ENCODE results near the gene TMEM100.

TMEM100 gene

GRCh38 chr17:55694286-55694910 is 28.3 kb downstream of the TMEM100 start:
- ChIA-PET CTCF (no interaction called here), POLR2A (no interaction called here)
- TF ChIP-seq FOXK2 (IDR thresholded peaks at IDR 0.05) (no peak), PKNOX1 (IDR thresholded peaks at IDR 0.05) (no peak), HDGF (IDR thresholded peaks at IDR 0.05; ENCODE audit: borderline replicate concordance) (no peak), LEF1 (IDR thresholded peaks at IDR 0.05; ENCODE audit: borderline replicate concordance) (no peak), TARDBP (IDR thresholded peaks at IDR 0.05) (no peak), L3MBTL2 (conservative IDR thresholded peaks at IDR 0.05) (no peak), ARNT (IDR thresholded peaks at IDR 0.05) (no peak), FOXA1 (IDR thresholded peaks at IDR 0.05) (no peak), SUZ12 (IDR thresholded peaks at IDR 0.05) (no peak), FOXM1 (IDR thresholded peaks at IDR 0.05; ENCODE audit: borderline replicate concordance) (no peak), NFRKB (IDR thresholded peaks at IDR 0.05) (no peak), BHLHE40 (IDR thresholded peaks at IDR 0.05; ENCODE audit: borderline replicate concordance) (no peak), CTBP1 (IDR thresholded peaks at IDR 0.05; ENCODE audit: borderline replicate concordance) (no peak), SP1 (IDR thresholded peaks at IDR 0.05) (no peak), ELF4 (IDR thresholded peaks at IDR 0.05) (no peak)
- no peak for DNase-seq (ENCODE audit: extremely low spot score)

- TF ChIP-seq ZNF384 (IDR thresholded peaks at IDR 0.05) (no peak), CTBP1 (IDR thresholded peaks at IDR 0.05; ENCODE audit: borderline replicate concordance) (no peak), TARDBP (IDR thresholded peaks at IDR 0.05) (no peak), FOXA1 (IDR thresholded peaks at IDR 0.05) (no peak), ARNT (IDR thresholded peaks at IDR 0.05) (no peak), PKNOX1 (IDR thresholded peaks at IDR 0.05) (no peak), L3MBTL2 (conservative IDR thresholded peaks at IDR 0.05) (no peak), HDGF (IDR thresholded peaks at IDR 0.05; ENCODE audit: borderline replicate concordance) (no peak)
- ChIA-PET CTCF (no interaction called here), POLR2A (no interaction called here)
- no peak for DNase-seq (ENCODE audit: extremely low spot score)
These were observed 29.1 kb downstream of the TMEM100 start for GRCh38 chr17:55693254-55694216.

- no peak for DNase-seq (ENCODE audit: extremely low spot score)
- CTCF ChIA-PET: no interaction called here
- POLR2A ChIA-PET: no interaction called here
- TF ChIP-seq ZNF384 (IDR thresholded peaks at IDR 0.05) (no peak), SUZ12 (IDR thresholded peaks at IDR 0.05) (no peak), FOXM1 (IDR thresholded peaks at IDR 0.05; ENCODE audit: borderline replicate concordance) (no peak), CTBP1 (IDR thresholded peaks at IDR 0.05; ENCODE audit: borderline replicate concordance) (no peak)
These were observed 30.4 kb downstream of the TMEM100 start for GRCh38 chr17:55692276-55692675.

- ChIA-PET POLR2A (no interaction called here), CTCF (interaction anchor here (0.6 kb wide), 1 partner anchor 12 kb away, joined by 3 read pairs; no protein-coding TSS in a partner anchor)
- no peak for TF ChIP-seq ZNF384 (IDR thresholded peaks at IDR 0.05)
- DNase-seq (ENCODE audit: extremely low spot score): no peak
These were observed 31.0 kb downstream of the TMEM100 start for GRCh38 chr17:55691666-55692065.

- ChIA-PET POLR2A (interaction anchor here (0.7 kb wide), 1 partner anchor 42 kb away, joined by 4 read pairs; no protein-coding TSS in a partner anchor), CTCF (interaction anchor here (0.9 kb wide), 1 partner anchor 28 kb away, joined by 3 read pairs; no protein-coding TSS in a partner anchor)
- DNase-seq (ENCODE audit: extremely low spot score): no peak
- TF ChIP-seq FOXM1 (IDR thresholded peaks at IDR 0.05; ENCODE audit: borderline replicate concordance): no peak
- no peak for TF ChIP-seq NFRKB (IDR thresholded peaks at IDR 0.05)
- no peak for TF ChIP-seq FOXK2 (IDR thresholded peaks at IDR 0.05)
- no peak for TF ChIP-seq SP1 (IDR thresholded peaks at IDR 0.05)
- TF ChIP-seq LEF1 (IDR thresholded peaks at IDR 0.05; ENCODE audit: borderline replicate concordance): no peak
- TF ChIP-seq SUZ12 (IDR thresholded peaks at IDR 0.05): no peak
- no peak for TF ChIP-seq ELF4 (IDR thresholded peaks at IDR 0.05)
- no peak for TF ChIP-seq FOXA1 (IDR thresholded peaks at IDR 0.05)
- no peak for TF ChIP-seq ARNT (IDR thresholded peaks at IDR 0.05)
- TF ChIP-seq HDGF (IDR thresholded peaks at IDR 0.05; ENCODE audit: borderline replicate concordance): no peak
- no peak for TF ChIP-seq BHLHE40 (IDR thresholded peaks at IDR 0.05; ENCODE audit: borderline replicate concordance)
- no peak for TF ChIP-seq TARDBP (IDR thresholded peaks at IDR 0.05)
- TF ChIP-seq PKNOX1 (IDR thresholded peaks at IDR 0.05): no peak
- TF ChIP-seq L3MBTL2 (conservative IDR thresholded peaks at IDR 0.05): no peak
- TF ChIP-seq CTBP1 (IDR thresholded peaks at IDR 0.05; ENCODE audit: borderline replicate concordance): no peak
- TF ChIP-seq ZNF384 (IDR thresholded peaks at IDR 0.05): no peak
These were observed 32.6 kb downstream of the TMEM100 start for GRCh38 chr17:55690105-55690508.

GRCh38 chr17:55689672-55690071 is 33.0 kb downstream of the TMEM100 start:
- no peak for DNase-seq (ENCODE audit: extremely low spot score)
- TF ChIP-seq SP1 (IDR thresholded peaks at IDR 0.05) (no peak), SUZ12 (IDR thresholded peaks at IDR 0.05) (no peak), CTBP1 (IDR thresholded peaks at IDR 0.05; ENCODE audit: borderline replicate concordance) (no peak), PKNOX1 (IDR thresholded peaks at IDR 0.05) (no peak), FOXM1 (IDR thresholded peaks at IDR 0.05; ENCODE audit: borderline replicate concordance) (no peak), L3MBTL2 (conservative IDR thresholded peaks at IDR 0.05) (no peak), LEF1 (IDR thresholded peaks at IDR 0.05; ENCODE audit: borderline replicate concordance) (no peak), TARDBP (IDR thresholded peaks at IDR 0.05) (no peak), FOXA1 (IDR thresholded peaks at IDR 0.05) (no peak), NFRKB (IDR thresholded peaks at IDR 0.05) (no peak), ARNT (IDR thresholded peaks at IDR 0.05) (no peak), ZNF384 (IDR thresholded peaks at IDR 0.05) (no peak), ELF4 (IDR thresholded peaks at IDR 0.05) (no peak)
- CTCF ChIA-PET: no interaction called here
- POLR2A ChIA-PET: interaction anchor here (0.7 kb wide), 1 partner anchor 42 kb away, joined by 4 read pairs; no protein-coding TSS in a partner anchor

Data from HEK293T (cell line).